Adipose tissue (tissue), 3 donors: ENCODE measurements around the gene PANK4. TPM values are rescaled to one million over a fixed set of nuclear protein-coding genes. Genes with fewer than 3 reads are reported as not detected.
A peak's percentile ranks its signal among the peaks of the same experiment; 100 is the strongest.
"Not testable (repeated sequence)": the region's sequence is repeated elsewhere in the genome, so short reads cannot be mapped to it uniquely, and the experiment has no call there.

Experiments
- H3K27ac ChIP-seq: one replicate; pipeline ENCODE4 v1.5.1; 2013; ENCODE audit warnings: low read depth, low read length
- WGBS, 3 donors: extraction: QIAGEN DNeasy Blood & Tissue Kit; methylation state at CpG; one replicate each; pipeline ENCODE4 v1.1.7; 2013; 5-methylcytosine and 5-hydroxymethylcytosine counted together
- polyA plus RNA-seq, 3 donors: library from polyadenylated mRNA; stranded (reverse); fragments of 200-250 nt; gene quantifications; one replicate each; pipeline ENCODE4 v1.2.3, GENCODE V29; 2013
- donor health status: healthy with polysubstance abuse.
- donor health status: Bipolar disorder and iron deficiency.
- donor health status: healthy.

The PANK4 gene
- polyA plus RNA-seq, 3 donors, result 8.9 to 14.5 (median 10.8) TPM

DNA sequence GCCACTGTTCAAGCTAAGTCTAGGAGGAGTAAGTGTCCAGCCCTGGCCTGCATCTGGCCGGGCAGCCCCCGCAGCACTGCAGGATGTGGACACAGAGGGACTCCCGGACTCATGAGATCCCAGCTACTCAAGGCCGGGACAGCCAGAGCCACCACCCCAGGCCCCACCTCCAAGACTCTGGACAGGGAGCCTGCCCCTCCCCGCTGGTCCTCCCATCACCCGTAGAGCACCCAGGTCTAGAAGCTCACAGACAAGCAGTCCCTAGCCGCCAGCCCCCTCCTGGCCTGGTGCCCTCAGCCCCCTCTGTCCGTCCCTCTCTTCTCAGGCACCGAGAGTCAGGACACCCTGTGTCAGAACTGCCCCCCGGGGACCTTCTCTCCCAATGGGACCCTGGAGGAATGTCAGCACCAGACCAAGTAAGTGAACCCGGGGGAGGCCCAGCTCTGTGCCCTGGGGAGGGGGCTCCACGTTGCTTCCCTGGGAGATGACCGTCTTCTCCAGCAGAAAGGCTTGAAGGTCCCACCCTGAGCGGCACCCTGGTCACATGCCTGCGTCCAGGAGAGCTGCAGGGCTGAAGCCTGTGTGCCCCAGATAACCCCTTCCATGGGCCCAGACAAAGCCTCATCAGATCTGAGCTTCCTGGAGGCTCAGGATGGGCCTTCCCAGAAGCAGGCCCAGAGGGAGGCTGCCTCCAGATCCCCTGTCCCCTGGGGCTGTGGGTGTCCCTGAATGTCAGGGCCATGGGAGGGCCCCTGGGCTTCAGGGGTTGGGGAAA, 34.1 kb upstream of the PANK4 start:
- 89 to 91% (median 90%) methylated on average over 14 to 15 of the region's 15 CpGs for WGBS, 3 donors

DNA sequence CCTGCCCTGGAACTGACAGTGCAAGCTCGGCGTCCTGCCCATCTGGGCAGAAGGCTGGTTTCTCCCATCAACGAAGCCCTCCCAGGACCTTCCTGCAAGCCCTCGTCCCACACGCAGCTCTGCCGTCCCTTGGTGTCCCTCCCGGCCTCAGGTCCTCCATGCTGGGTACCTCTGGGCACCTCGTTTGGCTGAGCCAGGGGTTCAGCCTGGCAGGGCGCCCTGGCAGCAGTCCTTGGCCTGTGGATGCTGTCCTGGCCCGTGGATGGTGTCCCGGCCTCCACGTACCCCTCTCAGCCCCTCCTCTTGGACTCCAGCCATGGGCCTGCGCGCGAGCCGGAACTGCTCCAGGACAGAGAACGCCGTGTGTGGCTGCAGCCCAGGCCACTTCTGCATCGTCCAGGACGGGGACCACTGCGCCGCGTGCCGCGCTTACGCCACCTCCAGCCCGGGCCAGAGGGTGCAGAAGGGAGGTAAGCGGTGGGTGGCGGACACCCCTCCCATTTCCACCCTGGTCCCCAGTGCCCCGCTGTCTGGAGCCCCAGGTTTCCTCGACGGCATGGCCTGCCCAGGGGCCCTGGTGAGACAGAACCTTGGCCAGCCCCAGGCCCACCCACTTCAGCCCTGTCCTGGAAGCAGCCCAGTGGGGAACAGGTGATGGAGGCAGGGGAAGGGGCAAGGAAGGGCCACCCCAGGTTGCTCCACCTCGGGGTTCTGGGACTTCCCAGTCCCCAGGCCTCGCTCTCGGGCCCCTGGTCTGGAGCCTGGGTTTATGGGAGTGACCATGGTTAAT, 33.3 kb upstream of the PANK4 start:
- no peak overlapping the region for H3K27ac ChIP-seq
- WGBS, 3 donors, result 81 to 85% (median 81%) methylated on average over 33 to 35 of the region's 35 CpGs

More for the DNA sequence above, 34.1 kb upstream of the PANK4 start:
- H3K27ac ChIP-seq, result no peak overlapping the region

DNA sequence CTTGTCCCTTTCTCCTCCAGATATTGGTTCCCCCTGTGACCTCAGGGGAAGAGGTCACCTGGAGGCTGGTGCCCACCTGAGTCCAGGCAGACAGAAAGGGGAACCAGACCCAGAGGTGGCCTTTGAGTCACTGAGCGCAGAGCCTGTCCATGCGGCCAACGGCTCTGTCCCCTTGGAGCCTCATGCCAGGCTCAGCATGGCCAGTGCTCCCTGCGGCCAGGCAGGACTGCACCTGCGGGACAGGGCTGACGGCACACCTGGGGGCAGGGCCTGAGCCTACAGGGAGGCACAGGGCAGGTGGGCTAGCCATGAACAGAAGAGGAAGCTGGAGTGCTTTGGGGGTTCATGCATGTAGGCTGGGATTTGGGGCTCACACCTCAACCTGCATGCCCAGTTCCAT, 32.5 kb upstream of the PANK4 start:
- WGBS, 3 donors, result 90 to 98% (median 94%) methylated on average over 6 of the region's 6 CpGs
- H3K27ac ChIP-seq, result no peak overlapping the region

DNA sequence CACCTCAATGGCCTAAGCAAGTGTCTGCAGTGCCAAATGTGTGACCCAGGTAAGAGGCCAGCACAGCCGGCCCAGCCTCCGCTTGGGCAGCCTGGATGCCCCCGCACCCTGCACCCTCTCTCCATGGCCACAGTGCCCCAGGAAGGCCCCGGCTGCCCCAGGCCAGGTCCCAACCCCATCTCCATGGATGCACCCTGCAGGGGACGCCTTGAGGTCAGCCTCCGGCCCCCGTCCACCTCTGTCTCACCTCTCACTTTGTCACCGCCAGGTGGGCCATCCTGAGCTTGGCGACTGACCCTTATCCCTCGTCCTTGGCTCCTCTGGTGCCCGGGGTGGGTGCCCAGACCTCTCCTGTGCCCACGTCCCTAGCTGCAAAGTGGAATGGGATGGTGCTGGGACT, 32.0 kb upstream of the PANK4 start:
- WGBS, 3 donors, result 95% methylated on average over 12 of the region's 12 CpGs
- H3K27ac ChIP-seq, result no peak overlapping the region

DNA sequence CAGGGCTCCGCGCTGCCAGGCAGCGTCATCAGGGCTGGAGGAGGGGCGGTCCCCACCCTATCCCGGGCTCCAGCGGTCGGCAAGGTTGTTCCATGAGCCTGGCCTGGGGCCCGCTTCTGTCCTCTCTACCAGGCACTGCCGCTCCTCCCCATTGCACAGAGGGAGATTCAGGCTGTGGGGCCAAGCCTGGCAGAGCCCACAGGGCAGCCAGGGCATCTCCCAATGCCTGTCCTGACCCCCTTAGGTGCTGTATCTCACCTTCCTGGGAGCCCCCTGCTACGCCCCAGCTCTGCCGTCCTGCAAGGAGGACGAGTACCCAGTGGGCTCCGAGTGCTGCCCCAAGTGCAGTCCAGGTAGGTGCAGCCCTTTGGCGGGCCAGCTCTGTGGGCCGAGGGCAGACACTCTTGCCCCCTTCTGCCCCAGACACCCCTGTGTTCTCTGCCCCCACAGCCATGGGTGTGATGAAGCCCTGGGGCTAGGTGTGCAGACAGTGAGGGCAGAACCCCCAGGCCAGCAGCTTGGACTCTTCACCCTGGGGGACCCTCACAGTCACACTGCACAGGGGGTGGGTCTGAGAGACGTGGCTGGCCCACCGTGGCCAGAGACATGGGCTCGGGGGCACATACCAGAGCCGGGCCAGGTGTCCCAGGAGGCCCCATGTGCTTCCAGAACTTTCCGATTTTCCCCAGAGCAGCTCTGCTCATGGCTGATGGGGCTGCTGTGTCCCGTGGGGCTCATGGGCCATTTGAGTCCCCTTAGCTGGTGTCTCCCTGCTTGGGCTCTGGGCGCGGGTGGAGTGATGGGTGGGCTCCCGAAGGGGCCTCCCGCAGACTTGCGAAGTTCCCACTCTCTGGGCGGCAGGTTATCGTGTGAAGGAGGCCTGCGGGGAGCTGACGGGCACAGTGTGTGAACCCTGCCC, 31.3 kb upstream of the PANK4 start:
- H3K27ac ChIP-seq, result no peak overlapping the region

DNA sequence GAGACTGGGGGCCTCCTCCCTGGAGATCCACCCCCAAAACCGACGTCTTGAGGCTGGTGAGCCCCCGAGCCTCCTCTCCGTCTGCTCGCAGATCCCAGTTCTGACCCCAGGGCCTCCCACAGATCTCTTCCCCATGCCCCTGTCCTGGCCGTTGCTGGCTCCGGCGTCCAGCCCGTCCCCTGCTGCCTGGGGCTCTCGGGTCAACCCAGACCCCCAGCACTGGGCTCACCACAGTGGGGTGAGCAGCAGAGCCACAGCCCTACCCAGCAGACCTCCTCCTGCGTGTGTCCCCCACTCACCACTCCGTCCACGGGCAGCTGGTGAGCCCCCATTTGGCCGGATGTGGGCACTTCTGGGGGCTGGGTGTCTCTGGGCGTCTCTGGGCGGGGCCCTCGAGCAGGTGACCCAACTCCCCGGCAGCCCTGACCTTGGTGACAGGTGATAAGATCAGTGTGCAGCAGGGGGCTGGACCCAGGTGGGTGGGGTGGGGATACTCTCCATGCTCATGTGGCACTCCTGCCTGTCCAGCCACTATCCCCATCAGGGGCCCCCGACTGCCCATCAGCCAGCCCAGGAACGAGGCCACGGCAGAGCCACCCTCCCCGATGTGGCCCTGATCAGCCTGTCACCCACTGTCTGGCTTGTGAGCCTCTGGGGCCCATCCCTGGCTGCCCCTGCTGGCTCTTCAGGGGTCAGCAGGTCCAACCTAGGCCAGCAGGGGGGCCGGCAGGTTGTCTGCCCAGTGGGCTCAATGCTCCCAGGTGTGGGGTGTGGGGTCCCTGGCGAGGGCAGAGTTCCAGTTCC, 30.5 kb upstream of the PANK4 start:
- peak overlapping the region; percentile 53 for H3K27ac ChIP-seq
- 7 to 27% (median 10%) methylated on average over 23 to 24 of the region's 24 CpGs for WGBS, 3 donors

More for the DNA sequence above, 31.3 kb upstream of the PANK4 start:
- WGBS, 3 donors, result 77 to 84% (median 82%) methylated on average over 27 to 30 of the region's 30 CpGs

DNA sequence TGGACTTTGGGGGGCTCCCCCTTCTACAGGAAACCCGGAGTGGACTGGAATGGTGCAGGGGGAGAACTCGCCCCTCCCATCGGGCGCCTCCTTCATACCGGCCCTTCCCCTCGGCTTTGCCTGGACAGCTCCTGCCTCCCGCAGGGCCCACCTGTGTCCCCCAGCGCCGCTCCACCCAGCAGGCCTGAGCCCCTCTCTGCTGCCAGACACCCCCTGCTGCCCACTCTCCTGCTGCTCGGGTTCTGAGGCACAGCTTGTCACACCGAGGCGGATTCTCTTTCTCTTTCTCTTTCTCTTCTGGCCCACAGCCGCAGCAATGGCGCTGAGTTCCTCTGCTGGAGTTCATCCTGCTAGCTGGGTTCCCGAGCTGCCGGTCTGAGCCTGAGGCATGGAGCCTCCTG, 29.9 kb upstream of the PANK4 start, which contains the start of gene TNFRSF14:
TSS of gene TNFRSF14 (plus strand) at position 95 of the 401 bp plus-strand sequence. CDS start at position 389, 294 bp downstream.
- 0 to 8% (median 0%) methylated on average over 16 of the region's 16 CpGs for WGBS, 3 donors
- H3K27ac ChIP-seq, result peak within 1 kb of the TSS; percentile 53

DNA sequence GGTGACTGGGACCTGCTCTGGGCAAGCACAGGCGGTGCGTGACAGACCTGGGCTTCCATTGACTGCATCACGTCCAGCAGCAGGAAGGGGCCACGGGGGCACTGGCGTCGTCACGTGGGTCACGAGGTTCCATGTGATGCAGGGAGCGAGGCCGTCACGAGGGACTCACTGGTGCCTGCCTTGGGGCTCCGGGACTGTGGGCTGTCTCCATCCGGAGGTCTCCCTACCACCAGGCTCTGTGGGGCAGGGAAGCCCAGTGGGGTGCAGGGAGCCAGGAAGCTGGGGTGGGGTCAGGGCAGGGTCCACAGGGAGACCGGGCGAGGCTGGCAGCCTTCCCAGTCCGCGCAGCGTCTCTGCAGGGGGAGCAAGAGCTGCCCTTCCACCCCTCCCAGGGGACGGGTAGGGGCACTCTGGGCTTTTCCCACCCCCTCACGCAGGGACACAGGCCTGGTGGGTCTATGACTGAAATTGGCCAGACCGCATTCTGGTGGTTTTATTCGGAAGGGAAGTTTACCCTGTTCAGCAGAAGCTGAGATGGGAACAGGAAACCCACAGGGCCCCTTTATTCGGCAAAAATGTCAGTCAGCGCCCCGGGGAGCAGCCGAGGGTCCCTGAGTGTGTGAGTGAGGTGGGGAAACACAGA, 29.4 kb upstream of the PANK4 start:
- 1 to 30% (median 3%) methylated on average over 26 of the region's 26 CpGs for WGBS, 3 donors
- no peak overlapping the region for H3K27ac ChIP-seq

DNA sequence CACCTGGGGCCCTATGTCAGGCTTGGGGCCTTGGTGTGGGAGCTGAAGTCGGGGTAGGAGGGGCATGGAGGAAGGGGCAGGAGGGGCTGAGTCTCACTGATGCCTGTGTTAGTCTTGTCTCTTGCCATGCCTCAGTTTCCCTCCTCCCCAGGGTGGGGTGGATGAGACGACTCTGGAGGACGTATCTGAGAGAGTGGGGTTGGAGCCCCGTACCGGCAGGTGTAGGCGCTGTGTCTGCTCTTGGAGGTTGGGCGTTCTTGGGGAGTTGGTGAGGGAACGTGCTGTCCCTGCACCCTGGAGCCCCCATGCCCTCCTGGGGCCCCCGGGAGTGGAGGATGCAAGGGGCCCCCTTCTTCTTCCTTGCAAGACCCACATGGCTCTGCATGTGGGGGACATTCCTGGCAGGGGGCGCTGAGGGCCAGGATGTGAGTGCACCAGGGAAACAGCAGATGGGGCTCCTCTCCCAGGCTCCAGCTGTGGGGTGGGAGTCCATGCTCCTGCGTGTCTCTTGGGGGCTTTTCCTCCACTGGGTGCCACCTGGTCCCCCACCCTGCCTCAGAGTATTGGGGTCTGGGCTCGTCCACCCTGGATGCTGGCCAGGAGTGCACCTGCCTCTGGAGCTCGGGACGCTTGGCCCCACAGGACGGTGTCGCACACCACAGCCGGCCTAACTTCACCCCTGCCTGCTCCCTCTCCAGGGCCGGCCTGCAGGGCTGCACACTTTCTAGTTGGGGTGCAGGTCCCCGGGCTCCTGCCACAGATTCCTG, 28.4 kb upstream of the PANK4 start:
- no peak overlapping the region for H3K27ac ChIP-seq
- WGBS, 3 donors, result 39 to 54% (median 40%) methylated on average over 18 to 19 of the region's 19 CpGs

DNA sequence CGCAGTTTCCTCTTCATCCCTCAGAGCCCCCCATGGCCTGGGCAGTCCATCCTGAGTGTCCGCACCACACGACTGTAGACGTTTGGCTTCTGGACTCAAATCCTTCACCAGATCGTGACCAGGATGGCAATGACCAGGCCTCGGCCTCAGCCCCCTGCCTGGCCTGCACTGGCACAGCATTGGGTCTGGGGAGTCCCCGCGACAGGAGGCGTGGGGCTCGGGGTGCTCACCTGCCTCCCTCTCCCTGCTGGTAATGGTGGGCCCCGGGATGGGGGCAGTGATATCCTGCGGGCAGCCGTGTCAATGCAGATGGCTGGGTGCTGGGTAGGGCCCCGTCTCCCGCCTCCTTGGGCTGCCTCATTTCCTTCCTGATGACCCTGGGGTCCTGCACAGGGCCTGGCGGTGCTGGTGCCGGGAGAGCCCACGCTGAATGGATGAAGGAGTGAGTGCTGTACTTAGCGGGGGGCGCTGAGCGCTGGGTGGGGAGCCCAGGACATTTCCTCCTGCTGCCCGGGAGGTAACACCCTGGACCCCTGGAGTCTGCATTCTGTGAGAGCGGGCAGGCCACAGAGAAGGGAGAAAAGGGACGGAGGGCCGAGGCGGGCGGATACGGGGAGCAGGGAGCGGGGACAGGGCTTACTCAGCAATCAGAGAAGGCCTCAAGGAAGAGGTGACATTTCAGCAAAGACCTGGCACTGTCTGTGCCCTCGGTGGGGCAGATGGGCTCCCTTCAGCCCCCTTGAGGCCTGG, 27.6 kb upstream of the PANK4 start:
- H3K27ac ChIP-seq, result no peak overlapping the region
- 77 to 80% (median 79%) methylated on average over 27 to 30 of the region's 30 CpGs for WGBS, 3 donors

DNA sequence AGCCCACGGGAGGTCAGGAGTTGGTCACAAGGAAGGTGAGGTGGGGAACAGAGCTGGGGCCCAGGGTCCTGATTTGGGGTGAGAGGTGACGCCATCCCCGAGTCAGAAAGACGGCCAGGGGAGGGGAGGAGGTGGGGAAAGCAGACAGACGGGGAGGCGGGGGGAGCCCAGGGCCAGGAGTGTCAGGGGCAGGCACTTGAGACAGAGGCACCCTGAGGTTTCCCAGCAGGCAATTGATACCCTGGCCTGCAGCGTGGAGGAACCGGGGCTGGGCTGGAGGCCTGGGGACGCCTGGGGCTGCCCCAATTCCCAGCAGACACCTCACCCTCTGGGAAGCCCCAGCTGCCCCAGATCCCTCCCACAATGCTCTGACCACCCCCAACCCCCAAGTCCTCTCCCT, 26.7 kb upstream of the PANK4 start:
- H3K27ac ChIP-seq, result not testable (repeated sequence)
- WGBS, 3 donors, result 62 to 83% (median 75%) methylated on average over 5 to 8 of the region's 9 CpGs

DNA sequence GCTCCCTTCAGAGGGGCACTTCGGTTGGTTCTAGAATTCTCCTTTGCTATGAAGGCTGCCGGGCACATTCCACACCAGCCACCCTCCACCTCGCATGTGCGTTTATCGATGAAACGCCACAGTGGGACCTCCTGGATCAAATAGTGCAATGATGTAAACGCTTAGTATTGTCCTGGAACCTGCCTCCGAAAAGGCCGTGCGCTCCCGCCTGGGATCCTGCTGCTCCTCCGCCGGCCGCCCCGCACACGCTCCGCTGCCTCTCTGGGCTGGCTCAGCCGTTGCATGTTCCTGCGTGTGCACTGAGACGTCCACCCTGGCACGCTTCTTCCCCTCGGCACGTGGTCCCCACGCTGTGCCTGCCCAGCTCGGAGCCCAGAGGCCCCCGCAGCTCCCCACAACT, 25.8 kb upstream of the PANK4 start:
- no peak overlapping the region for H3K27ac ChIP-seq
- WGBS, 3 donors, result 91 to 94% (median 92%) methylated on average over 23 to 25 of the region's 26 CpGs

DNA sequence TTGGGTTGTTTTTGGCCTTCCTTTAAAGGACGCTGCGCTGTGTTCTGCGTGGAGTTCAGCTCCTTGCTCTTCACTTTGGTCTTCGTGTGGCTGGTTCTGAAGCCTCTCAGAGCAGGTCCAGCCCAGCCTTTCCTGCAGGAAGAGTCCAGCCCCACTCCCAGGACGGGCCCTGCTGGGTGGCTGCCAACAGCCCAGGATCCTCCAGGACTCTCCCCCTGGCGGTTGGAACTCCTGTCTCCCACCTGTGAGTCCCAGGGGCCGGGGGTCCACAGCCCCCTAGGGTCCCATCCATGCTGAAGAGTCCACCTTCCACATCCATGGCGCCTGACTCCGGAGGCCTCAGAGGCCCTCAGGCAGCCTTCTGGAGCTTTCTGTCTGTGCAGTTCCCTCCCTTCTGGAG, 25.1 kb upstream of the PANK4 start:
- not testable (repeated sequence) for H3K27ac ChIP-seq
- 66 to 76% (median 69%) methylated on average over 9 of the region's 9 CpGs for WGBS, 3 donors

DNA sequence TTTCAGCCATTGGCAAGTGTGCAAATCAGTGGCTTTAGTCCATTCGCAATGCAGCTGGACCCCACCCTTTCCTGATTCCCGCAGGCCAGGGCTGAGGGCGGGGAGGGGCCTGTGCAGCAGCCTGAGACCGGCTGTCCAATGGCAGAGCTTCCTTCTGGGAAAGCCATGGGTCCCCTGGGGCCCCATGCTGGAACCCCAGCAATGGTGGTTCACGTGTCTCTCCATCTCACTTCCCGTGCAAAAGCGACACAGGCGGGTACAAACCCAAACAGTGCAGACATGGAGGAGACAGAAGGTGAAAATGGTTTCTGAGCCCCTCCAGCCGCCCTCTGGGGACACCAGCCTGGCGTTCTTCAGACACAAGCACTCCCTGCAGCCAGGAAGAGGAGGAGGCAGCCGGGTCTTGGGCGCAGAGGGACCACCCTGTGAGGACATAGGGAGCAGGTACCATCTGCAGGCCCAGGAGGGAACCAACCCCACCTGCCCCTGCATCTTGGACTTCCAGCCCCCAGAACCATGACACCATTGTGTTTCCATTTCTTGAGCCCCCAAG, 24.0 kb upstream of the PANK4 start:
- 49 to 81% (median 55%) methylated on average over 7 to 11 of the region's 12 CpGs for WGBS, 3 donors
- not testable (repeated sequence) for H3K27ac ChIP-seq

DNA sequence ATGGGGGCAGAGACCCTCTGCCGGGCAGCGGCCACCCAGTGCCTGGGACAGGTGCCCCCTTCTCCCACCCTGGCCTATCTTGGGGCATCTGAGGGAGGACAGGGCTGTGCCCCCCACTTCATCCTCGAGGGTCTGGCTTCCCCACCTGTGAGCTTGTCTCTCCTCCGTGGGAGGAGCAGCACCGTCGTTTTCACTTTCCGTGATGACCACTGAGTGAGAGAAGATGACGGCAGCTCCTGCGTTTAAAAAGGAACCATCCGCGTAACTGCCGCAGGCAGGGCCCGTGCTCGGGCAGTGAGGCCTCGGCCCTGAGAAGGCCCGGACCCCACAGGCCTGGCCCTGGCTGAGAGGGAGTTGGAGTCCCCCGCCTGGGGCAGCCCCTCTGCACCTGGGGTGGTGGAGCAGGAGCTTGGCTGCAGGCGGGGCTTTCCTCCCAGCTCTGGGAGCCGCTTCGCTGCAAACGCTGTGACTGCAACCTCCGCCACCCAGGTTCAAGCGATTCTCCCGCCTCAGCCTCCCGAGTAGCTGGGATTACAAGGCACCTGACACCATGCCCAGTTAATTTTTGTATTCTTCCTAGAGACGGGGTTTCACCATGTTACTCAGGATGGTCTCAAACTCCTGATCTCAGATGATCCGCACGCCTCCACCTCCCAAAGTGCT, 23.1 kb upstream of the PANK4 start:
- WGBS, 3 donors, result 67 to 81% (median 69%) methylated on average over 18 to 24 of the region's 28 CpGs

More for the DNA sequence above, 23.1 kb upstream of the PANK4 start:
- H3K27ac ChIP-seq, result peak overlapping the region; percentile 95
